ENCODE data around the gene PDE6G.

- TF ChIP-seq POLR2AphosphoS5 (IDR thresholded peaks at IDR 0.05; ENCODE audit: low read depth, low read length) (no peak), REST (IDR thresholded peaks at IDR 0.05; ENCODE audit: insufficient read depth in 1 of 2, low read depth in 2 of 2, low read length in 2 of 2) (no peak), TAF1 (IDR thresholded peaks at IDR 0.05; ENCODE audit: borderline replicate concordance, insufficient read depth, low read length) (no peak)
Measured at GRCh38 chr17:81615401-81615930, 40.9 kb downstream of the PDE6G start.

Data from PFSK-1 (cell line).